ENCODE measurements around the gene INSL6.
"Not testable (repeated sequence)": the region's sequence is repeated elsewhere in the genome, so short reads cannot be mapped to it uniquely, and the experiment has no call there.

The INSL6 gene
- 0.04 to 0.05 reads per million in 2 donors for total RNA-seq

- no peak for DNase-seq
These were observed at the start of gene INSL6 for GRCh38 chr9:5185220-5185840. Gene INSL6 (minus strand): TSS chr9:5185639. CDS start chr9:5185602, 37 bp downstream.

GRCh38 chr9:5231212-5231611 is 45.8 kb upstream of the INSL6 start, which contains the start of gene INSL4:
Gene INSL4 (plus strand): TSS chr9:5231419. CDS start chr9:5231524, 105 bp downstream.
- DNase-seq = no peak

DNA sequence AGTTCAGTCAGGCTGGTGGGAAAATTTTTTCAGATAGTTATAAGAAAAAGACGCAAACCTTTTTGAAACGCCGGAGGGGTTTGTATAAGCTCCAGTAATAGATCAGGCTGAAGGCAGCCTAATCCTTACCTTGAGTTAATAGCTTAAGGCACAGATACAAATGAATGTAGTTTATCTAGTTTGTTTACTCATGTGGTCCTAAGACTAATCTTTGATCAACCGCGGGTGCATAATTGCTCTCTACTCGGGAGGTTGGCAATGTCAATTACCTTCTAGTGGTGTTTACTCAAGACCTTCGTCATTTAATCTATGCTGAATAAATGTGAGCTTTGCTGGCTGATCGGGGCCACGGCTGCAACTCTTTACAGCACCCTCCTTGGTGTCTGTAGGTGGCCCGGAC is 45.1 kb upstream of the INSL6 start:
- DNase-seq = no peak

- DNase-seq = no peak
These were observed 19.6 kb upstream of the INSL6 start for GRCh38 chr9:5205071-5205470.

DNA sequence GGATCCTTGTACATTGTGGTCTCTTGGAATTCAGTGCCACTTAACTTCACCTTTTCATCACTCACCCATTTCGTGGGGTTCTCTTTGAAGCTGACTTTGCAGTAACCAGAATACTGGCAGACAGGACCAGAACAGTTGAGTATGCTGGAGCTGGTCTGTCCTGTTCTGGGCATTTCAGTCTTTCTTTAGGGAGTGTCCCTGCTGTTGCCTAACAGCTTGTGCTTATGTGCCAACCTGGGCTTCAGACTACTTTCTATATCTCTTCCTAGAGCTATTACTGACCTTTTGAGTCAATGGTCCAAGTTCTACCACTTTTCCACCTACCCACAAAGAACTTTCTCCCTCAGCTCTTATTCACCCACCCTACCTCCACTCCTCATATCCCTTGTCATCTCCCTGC is 10.0 kb upstream of the INSL6 start:
- no peak for DNase-seq

- DNase-seq = no peak
These were observed 7.9 kb upstream of the INSL6 start for GRCh38 chr9:5193345-5193744.

DNA sequence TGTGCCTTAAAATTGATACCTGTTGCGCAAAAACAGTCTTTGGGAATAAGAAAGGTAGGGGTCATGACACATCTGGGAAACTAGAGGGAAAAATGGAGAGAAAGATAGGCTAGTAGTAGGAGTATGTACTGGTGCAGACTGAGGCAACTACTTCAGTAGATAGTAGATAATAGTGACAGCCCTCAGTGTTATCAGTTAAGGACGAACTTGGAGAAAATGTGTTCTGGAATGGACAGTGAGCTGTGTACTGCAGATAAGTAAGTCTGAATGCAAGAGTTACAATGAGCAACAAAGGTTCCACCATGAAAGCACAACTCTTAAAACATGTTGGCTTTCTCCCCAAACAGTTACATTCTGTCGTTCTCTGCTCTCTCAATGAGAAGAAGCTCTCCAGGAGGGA is 6.5 kb upstream of the INSL6 start:
- DNase-seq = no peak

DNA sequence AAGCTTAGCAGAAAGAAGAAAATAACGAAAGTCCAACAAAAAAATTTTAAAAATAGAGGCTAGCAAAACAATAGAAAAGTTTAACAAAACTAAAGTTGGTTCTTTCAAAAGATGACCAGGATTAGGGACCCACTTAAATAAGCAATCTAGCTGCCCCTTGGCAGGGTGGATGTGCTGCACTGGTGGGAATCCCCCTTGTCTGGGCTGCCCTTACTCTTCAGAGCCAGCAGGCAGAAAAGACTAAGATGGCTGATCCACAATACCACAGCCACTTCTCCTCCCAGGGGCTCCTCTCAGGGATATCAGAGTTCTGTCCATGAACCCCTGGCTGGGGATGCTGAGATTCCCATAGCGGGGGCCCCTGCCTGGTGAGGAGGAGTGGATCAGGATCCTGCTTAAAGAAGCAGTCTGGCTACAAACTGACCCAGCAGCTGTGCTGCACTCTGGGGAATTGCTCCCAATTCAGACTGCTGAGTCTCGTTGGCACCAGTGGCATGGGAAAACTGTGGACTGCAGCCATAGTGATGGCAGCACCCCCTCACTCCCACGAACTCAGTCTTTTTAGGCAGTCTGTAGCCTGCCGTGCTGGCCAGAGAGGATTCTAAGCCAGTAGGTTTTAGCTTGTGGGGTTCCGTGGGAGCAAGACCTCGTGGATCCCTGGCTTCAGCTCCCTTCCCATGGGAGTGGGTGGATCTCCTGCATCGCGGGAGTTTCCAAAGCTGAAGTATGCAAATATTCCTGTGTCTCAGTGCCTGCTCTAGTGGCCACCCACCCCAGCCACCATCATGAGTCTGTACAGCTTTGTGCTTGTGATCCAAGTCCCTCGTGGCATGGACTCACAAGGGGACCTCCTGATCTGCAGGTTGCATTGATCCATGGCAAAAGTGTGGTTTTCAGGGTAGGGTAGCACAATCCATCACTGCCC is 2.9 kb upstream of the INSL6 start:
- no peak for DNase-seq

DNA sequence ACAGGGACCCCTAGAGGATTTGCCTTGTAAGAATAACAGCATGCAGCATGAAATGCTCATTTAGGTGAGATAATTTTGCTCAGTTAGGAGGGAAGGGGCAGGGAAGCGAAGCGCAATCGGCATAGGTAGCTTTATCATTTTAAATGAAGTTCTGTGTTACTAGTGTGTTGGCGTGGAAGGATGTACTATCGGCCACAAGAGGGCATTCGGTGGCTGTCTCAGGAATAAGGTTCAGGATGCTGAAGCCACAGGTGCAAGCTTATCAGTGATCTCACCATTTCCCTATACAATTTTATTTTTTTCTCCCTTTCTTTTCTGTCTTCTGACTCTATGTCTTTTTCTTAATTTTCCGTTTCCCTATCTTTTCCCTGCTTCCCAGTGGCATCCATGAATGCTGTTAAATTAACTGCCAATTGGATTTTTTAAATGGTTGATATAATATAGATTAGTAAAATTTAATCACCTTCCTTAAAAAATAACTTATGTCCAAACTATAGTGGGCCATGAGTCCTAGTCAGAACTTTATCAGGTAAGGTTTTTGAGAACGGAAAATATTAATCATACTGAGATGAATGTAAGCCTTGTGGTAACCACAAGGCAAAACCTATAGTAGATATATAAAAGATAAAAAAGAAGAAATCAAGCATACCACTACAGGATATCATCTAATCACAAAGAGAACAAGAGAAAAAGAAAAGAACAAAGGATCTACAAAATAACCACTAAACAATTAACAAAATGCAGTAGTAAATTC is 1.2 kb upstream of the INSL6 start:
- DNase-seq = no peak

DNA sequence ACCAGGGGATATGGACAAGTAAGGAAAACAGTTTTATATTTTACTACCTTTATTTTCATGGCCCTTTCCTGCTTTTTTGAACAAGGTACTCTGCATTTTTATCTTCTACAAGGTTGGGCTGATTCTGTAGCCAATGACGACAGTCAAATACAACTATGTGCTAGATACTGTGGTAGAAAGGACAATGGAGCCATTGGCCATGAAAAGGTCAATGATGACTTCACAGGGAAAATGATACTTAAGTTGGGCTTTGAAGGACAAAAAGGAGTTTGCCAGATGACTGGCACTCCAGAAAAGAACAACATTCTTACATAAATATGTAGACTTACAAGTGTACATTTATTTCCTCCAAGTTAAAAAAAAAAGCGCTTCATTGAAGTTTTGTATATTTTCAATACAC is 663 bp downstream of the INSL6 start:
- DNase-seq = no peak

- not testable (repeated sequence) for DNase-seq
These were observed 4.8 kb downstream of the INSL6 start for GRCh38 chr9:5180631-5181030.

- no peak for DNase-seq
These were observed 7.2 kb downstream of the INSL6 start for GRCh38 chr9:5178126-5178805.

DNA sequence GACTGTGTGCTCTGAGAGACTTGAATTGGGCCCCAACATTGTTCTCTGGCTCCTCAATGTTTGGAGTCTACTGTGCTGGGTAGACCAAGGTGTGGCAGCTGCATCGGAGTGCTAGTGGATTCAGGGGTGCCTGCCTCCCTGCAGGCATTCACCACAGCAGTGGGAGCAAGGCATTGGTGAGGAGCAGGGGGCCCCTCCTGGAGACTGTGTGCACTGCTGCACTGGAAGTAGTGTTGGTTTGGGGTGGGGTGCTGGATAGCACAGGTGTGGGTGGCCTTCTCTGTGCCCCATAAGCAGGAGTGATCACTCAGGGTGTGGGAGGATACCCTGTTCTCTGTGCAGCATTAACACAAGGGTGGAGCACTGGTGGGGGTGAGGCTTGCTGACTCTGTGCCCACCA is 39.2 kb downstream of the INSL6 start:
- no peak for DNase-seq

DNA sequence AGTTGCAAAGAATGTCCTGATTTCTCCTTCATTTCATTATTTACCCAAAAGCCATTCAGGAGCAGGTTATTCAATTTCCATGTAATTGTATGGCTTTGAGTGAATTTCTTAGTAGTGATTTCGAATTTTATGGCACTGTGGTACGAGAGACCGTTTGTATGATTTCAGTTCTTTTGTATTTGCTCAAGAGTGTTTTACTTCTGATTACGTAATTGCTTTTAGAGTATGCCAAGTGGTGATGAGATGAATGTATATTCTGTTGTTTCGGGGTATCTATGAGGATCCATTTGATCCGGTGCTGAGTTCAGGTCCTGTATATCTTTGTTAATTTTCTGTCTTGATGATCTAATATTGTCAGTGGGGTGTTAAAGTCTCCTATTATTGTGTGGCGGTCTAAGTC is 41.2 kb downstream of the INSL6 start:
- DNase-seq = no peak

DNA sequence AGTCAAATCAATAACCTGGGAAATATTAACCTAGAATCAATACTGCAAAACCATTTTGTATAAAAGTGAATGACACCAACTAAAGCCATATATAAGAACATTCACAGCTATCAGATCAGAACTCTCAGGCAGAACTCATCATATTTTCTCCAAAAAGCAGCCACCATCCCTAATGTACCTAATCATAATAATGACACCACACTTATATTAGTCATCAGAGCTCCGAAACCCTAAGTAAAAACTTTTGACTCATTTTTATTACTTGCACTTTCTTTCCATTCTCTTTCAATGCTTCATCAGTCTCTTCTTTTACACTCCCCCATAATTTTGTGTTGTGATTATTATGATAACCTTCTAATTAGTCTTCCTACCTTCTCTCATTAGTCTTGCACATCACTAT is 45.3 kb downstream of the INSL6 start:
- DNase-seq = no peak

GRCh38 chr9:5122516-5122915 is 62.9 kb downstream of the INSL6 start:
- DNase-seq = no peak

GRCh38 chr9:5122116-5122515 is 63.3 kb downstream of the INSL6 start:
- DNase-seq = no peak

- DNase-seq = no peak
These were observed 71.3 kb downstream of the INSL6 start for GRCh38 chr9:5113994-5114748.
